Neural progenitor cell (in vitro differentiated cells): ENCODE data around the gene TSPAN10. TPM values are rescaled to one million over a fixed set of nuclear protein-coding genes. Genes with fewer than 3 reads are reported as not detected.

Source experiments
- DNase-seq: peaks from one replicate; pipeline ENCODE4 v3.0.0-alpha.2; 2016; ENCODE audit warnings: low spot score
- H2AFZ ChIP-seq: fragments of 200-600 bp; sonication (generic); replicated peaks from 2 replicates; pipeline ENCODE4 v1.6.1; 2016; ENCODE audit warnings: antibody characterized with exemption
- H3F3A ChIP-seq: fragments of 200-600 bp; sonication (generic); 2 replicates; pipeline ENCODE4 v1.6.1; 2016; ENCODE audit warnings: antibody characterized with exemption, low read depth
- H3K27ac ChIP-seq: fragments of 200-600 bp; sonication (generic); 2 replicates; pipeline ENCODE4 v1.5.1; 2016; ENCODE audit warnings: mild to moderate bottlenecking
- H3K27me3 ChIP-seq: fragments of 200-600 bp; sonication (generic); 2 replicates; pipeline ENCODE4 v1.6.1; 2016; ENCODE audit warnings: mild to moderate bottlenecking, moderate library complexity
- H3K36me3 ChIP-seq: fragments of 200-600 bp; sonication (generic); 2 replicates; pipeline ENCODE4 v1.5.1; 2016
- H3K4me1 ChIP-seq: fragments of 200-600 bp; sonication (generic); 2 replicates; pipeline ENCODE4 v1.6.1; 2016; ENCODE audit warnings: mixed run types
- H3K4me2 ChIP-seq: fragments of 200-600 bp; sonication (generic); 2 replicates; pipeline ENCODE4 v1.6.1; 2016
- H3K4me3 ChIP-seq: fragments of 200-600 bp; sonication (generic); 2 replicates; pipeline ENCODE4 v1.5.1; 2016
- H3K79me2 ChIP-seq: fragments of 200-600 bp; sonication (generic); 2 replicates; pipeline ENCODE4 v1.6.1; 2016; ENCODE audit warnings: low read depth
- H3K9ac ChIP-seq: fragments of 200-600 bp; sonication (generic); 2 replicates; pipeline ENCODE4 v1.6.1; 2016
- H3K9me3 ChIP-seq: fragments of 200-600 bp; sonication (generic); 2 replicates; pipeline ENCODE4 v1.5.1; 2016; ENCODE audit warnings: low read depth
- H4K20me1 ChIP-seq: fragments of 200-600 bp; sonication (generic); 2 replicates; pipeline ENCODE4 v1.6.1; 2016; ENCODE audit warnings: low read depth
- H3K27ac Mint-ChIP-seq: 3 replicates; pipeline ENCODE4 v1.8.0; 2021; ENCODE audit warnings: mixed read lengths
- H3K27me3 Mint-ChIP-seq: 2 replicates; pipeline ENCODE4 v1.8.0; 2022; ENCODE audit warnings: low read depth, mild to moderate bottlenecking, inconsistent platforms, moderate library complexity, mixed read lengths; ENCODE audit not compliant: insufficient read depth
- H3K36me3 Mint-ChIP-seq: 3 replicates; pipeline ENCODE4 v1.8.0; 2021; ENCODE audit warnings: mixed read lengths
- H3K4me1 Mint-ChIP-seq: 3 replicates; pipeline ENCODE4 v1.8.0; 2021; ENCODE audit warnings: mixed read lengths
- H3K4me3 Mint-ChIP-seq: 3 replicates; pipeline ENCODE4 v1.8.0; 2021; ENCODE audit warnings: mild to moderate bottlenecking, moderate library complexity, mixed read lengths
- H3K9me3 Mint-ChIP-seq: 3 replicates; pipeline ENCODE4 v1.8.0; 2020; ENCODE audit warnings: mixed read lengths
- CTCF ChIP-seq: fragments of 200-600 bp; sonication (generic); IDR thresholded peaks from 2 replicates; pipeline ENCODE4 v1.5.1; 2017; ENCODE audit warnings: antibody characterized with exemption, mild to moderate bottlenecking
- EZH2 ChIP-seq: fragments of 200-600 bp; sonication (generic); IDR thresholded peaks from 2 replicates; pipeline ENCODE4 v1.6.1; 2017; ENCODE audit warnings: antibody characterized with exemption, mild to moderate bottlenecking, moderate library complexity
- EZH2phosphoT487 ChIP-seq: fragments of 200-600 bp; sonication (generic); IDR thresholded peaks from 2 replicates; pipeline ENCODE4 v1.6.1; 2017; ENCODE audit warnings: antibody characterized with exemption
- total RNA-seq: library from RNA; depleted of rRNA; stranded (reverse); fragments of >200 nt; gene quantifications from 2 replicates; pipeline ENCODE4 v1.2.3, GENCODE V29; 2015; ENCODE audit warnings: low replicate concordance

The TSPAN10 gene
- total RNA-seq, 1 donor from 2014 or later, result 2.2 TPM

- H3K4me2 ChIP-seq, result no peak overlapping the region
- peak overlapping the region; percentile 35 for H3K4me3 Mint-ChIP-seq
Measured at GRCh38 chr17:81648013-81648706, 11.2 kb downstream of the TSPAN10 start.

GRCh38 chr17:81648707-81649085, 11.7 kb downstream of the TSPAN10 start:
- Histone ChIP-seq H4K20me1 (no peaks in the 10 kb centered on the region), H3K36me3 (no peaks in the 10 kb centered on the region), H3K27me3 (peaks cover 19% of the 10 kb centered on the region), H3K9ac (no peak overlapping the region), H3K4me3 (no peak overlapping the region), H3K27ac (no peak overlapping the region), H3F3A (no peaks in the 10 kb centered on the region), H2AFZ (no peak overlapping the region), H3K4me1 (no peaks in the 10 kb centered on the region), H3K79me2 (no peaks in the 10 kb centered on the region), H3K9me3 (no peaks in the 10 kb centered on the region), H3K4me2 (no peak overlapping the region)
- peaks cover 3% of the 10 kb centered on the region for H3K9me3 Mint-ChIP-seq
- H3K4me3 Mint-ChIP-seq, result peak overlapping the region; percentile 35
- TF ChIP-seq EZH2phosphoT487, result no peak
- no peak for TF ChIP-seq EZH2
- TF ChIP-seq CTCF, result no peak
- peaks cover 24% of the 10 kb centered on the region for H3K27me3 Mint-ChIP-seq
- H3K4me1 Mint-ChIP-seq, result peaks cover 9% of the 10 kb centered on the region
- no peak overlapping the region for H3K27ac Mint-ChIP-seq
- no peak for DNase-seq
- H3K36me3 Mint-ChIP-seq, result no peaks in the 10 kb centered on the region

More at GRCh38 chr17:81648013-81648706, 11.2 kb downstream of the TSPAN10 start:
- Histone ChIP-seq H4K20me1 (no peaks in the 10 kb centered on the region), H3K79me2 (no peaks in the 10 kb centered on the region), H3K4me1 (no peaks in the 10 kb centered on the region), H3K4me3 (no peak overlapping the region), H3K9me3 (no peaks in the 10 kb centered on the region), H3K36me3 (no peaks in the 10 kb centered on the region), H3F3A (no peaks in the 10 kb centered on the region), H3K27ac (no peak overlapping the region), H2AFZ (no peak overlapping the region), H3K27me3 (peaks cover 19% of the 10 kb centered on the region), H3K9ac (no peak overlapping the region)
- TF ChIP-seq CTCF (no peak), EZH2 (no peak)
- Mint-ChIP-seq H3K4me1 (peaks cover 5% of the 10 kb centered on the region), H3K27me3 (peaks cover 24% of the 10 kb centered on the region), H3K9me3 (peaks cover 3% of the 10 kb centered on the region), H3K27ac (no peak overlapping the region), H3K36me3 (no peaks in the 10 kb centered on the region)
- no peak for DNase-seq

GRCh38 chr17:81650951-81651350, 14.0 kb downstream of the TSPAN10 start:
- Mint-ChIP-seq H3K36me3 (no peaks in the 10 kb centered on the region), H3K4me3 (no peak overlapping the region), H3K27me3 (peaks cover 24% of the 10 kb centered on the region), H3K27ac (no peak overlapping the region), H3K4me1 (peaks cover 15% of the 10 kb centered on the region), H3K9me3 (peaks cover 3% of the 10 kb centered on the region)
- Histone ChIP-seq H3K9me3 (no peaks in the 10 kb centered on the region), H3K4me1 (no peaks in the 10 kb centered on the region), H3K79me2 (no peaks in the 10 kb centered on the region), H3K36me3 (no peaks in the 10 kb centered on the region), H3K27me3 (peaks cover 19% of the 10 kb centered on the region), H2AFZ (no peak overlapping the region), H3K4me2 (no peak overlapping the region), H4K20me1 (no peaks in the 10 kb centered on the region), H3K4me3 (no peak overlapping the region), H3K9ac (no peak overlapping the region), H3F3A (no peaks in the 10 kb centered on the region), H3K27ac (no peak overlapping the region)
- TF ChIP-seq CTCF (no peak), EZH2phosphoT487 (no peak), EZH2 (no peak)
- DNase-seq, result no peak
